ENCODE data around the gene NELFA.

NELFA gene

DNA sequence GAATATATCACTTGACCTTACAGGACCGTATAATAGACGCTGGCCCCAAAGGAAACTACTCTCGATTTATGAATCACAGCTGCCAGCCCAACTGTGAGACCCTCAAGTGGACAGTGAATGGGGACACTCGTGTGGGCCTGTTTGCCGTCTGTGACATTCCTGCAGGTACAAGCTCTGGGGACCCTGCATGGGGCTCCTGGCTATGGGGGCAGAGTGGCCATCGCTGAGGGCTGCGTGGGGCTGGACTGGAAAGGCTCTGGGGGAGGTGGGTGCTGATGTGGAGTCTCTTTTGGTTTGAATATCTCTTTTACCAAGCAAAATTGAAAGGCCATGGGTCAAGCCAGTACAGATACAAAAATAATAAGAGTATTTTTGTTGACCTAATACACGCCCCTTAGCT lies 33.9 kb downstream of the NELFA start:
- TF ChIP-seq CTCF (IDR thresholded peaks at IDR 0.05; ENCODE audit: insufficient read depth, low read depth, low read length, missing control alignments) = no peak
- DNase-seq (ENCODE audit: low read depth) = no peak
- no peak overlapping the region for H3K4me3 ChIP-seq (ENCODE audit: low read depth, low read length)

- no peak for TF ChIP-seq CTCF (IDR thresholded peaks at IDR 0.05; ENCODE audit: insufficient read depth, low read depth, low read length, missing control alignments)
- H3K4me3 ChIP-seq (ENCODE audit: low read depth, low read length) = no peak overlapping the region
- no peak for DNase-seq (ENCODE audit: low read depth)
Observed at GRCh38 chr4:1973661-1974060, 35.1 kb downstream of the NELFA start.

- no peak overlapping the region for H3K4me3 ChIP-seq (ENCODE audit: low read depth, low read length)
- no peak for TF ChIP-seq CTCF (IDR thresholded peaks at IDR 0.05; ENCODE audit: insufficient read depth, low read depth, low read length, missing control alignments)
- DNase-seq (ENCODE audit: low read depth) = no peak
Observed at GRCh38 chr4:1973218-1973617, 35.6 kb downstream of the NELFA start.

DNA sequence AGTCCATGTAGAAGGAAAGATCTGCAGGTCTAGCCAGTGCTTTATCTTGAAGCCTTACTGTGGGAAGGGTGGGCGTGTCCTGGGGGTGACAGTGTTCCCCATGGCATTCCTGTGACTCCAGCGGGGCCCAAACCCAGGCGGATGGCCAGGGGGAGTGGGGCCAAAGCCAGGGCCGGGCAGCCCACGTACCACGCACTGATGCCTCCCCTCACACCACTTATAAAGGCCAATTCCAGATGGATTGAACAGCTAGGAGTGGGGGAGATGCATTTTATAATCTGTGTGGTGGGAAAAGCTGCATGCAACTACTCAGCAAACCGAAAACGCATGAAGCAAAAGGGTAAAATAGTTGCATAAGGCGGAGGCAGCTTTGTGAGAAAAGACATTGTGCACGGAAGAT lies 36.4 kb downstream of the NELFA start:
- no peak for TF ChIP-seq CTCF (IDR thresholded peaks at IDR 0.05; ENCODE audit: insufficient read depth, low read depth, low read length, missing control alignments)
- no peak for DNase-seq (ENCODE audit: low read depth)
- no peak overlapping the region for H3K4me3 ChIP-seq (ENCODE audit: low read depth, low read length)

DNA sequence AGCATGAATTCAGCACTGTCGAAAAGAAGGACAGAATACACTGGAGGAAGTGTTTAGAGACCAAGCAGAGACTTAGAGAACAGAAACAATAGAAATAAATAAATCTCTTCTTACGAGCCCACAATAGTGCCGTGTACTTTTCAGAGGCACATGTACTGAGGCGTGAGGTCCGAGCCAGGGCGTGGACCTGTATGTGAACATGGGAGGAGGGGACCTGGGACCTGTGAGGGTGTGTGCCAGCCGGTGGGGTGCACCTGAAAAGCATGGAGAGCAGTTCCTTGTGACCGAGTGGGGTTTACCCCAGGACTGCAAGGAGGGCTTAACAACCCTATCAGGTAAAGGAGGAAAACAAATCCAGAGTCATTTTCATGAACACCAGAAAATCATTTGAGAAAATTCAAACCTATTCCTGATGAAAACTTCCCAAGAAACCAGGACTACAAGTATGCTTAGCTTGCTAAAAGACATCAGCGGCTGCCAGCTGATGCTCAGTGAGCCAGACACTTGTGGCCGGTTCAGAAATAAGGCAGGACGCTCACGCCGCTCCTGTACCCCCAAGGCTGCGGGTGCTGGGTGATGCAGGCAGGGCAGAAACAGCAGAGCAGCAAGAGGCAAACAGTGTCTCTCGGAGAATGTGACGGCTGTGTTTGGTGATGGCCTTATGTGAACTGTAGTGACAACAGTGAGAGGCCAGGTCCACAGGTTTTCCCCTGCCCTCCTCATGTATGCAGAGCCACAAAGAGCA lies 37.1 kb downstream of the NELFA start:
- no peak overlapping the region for H3K4me3 ChIP-seq (ENCODE audit: low read depth, low read length)
- no peak for TF ChIP-seq CTCF (IDR thresholded peaks at IDR 0.05; ENCODE audit: insufficient read depth, low read depth, low read length, missing control alignments)
- DNase-seq (ENCODE audit: low read depth) = no peak

DNA sequence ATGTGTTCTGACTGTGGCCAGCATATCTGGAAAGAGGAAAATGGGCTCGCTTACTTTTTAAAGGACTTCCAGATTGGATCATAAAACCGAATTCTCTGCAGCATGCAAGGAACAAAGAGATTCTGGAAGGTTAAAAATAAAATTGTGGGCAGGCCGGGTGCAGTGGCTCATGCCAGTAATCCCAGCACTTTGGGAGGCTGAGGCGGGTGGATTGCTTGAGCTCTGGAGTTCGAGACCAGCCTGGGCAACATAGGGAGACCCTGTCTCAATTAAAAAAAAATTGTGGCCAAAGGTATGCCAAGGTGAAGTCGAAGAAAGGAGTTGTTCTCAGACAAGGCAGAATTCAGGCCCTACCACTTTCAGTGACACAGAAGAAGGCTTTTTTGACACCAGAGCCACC lies 37.8 kb downstream of the NELFA start:
- no peak overlapping the region for H3K4me3 ChIP-seq (ENCODE audit: low read depth, low read length)
- no peak for TF ChIP-seq CTCF (IDR thresholded peaks at IDR 0.05; ENCODE audit: insufficient read depth, low read depth, low read length, missing control alignments)
- DNase-seq (ENCODE audit: low read depth) = no peak

Measured in GM12865 (cell line).